Activated T-helper 17 cell treated with anti-CD3 and anti-CD28 coated beads, Interleukin-2, amount 50 U/mL, for 72 hours (primary cell): ENCODE results near the gene KREMEN1. TPM values are rescaled to one million over a fixed set of nuclear protein-coding genes. Genes with fewer than 3 reads are reported as not detected.
A peak's percentile ranks its signal among the peaks of the same experiment; 100 is the strongest.

Source experiments
- ATAC-seq: fragments of 150-1000 bp; cut with Tn5 transposase; replicated peaks from 2 replicates; pipeline ENCODE4 v1.10.0; 2021; ENCODE audit warnings: mild to moderate bottlenecking, moderate library complexity
- H3K27ac Mint-ChIP-seq: one replicate; pipeline ENCODE4 v1.8.0; 2022; ENCODE audit warnings: mixed read lengths
- H3K27me3 Mint-ChIP-seq: one replicate; pipeline ENCODE4 v1.8.0; 2022; ENCODE audit warnings: mixed read lengths
- H3K36me3 Mint-ChIP-seq: one replicate; pipeline ENCODE4 v1.8.0; 2022; ENCODE audit warnings: low read depth, mild to moderate bottlenecking, mixed read lengths
- H3K4me1 Mint-ChIP-seq: one replicate; pipeline ENCODE4 v1.8.0; 2022; ENCODE audit warnings: mixed read lengths
- H3K4me3 Mint-ChIP-seq: one replicate; pipeline ENCODE4 v1.8.0; 2022; ENCODE audit warnings: mild to moderate bottlenecking, mixed read lengths
- H3K9me3 Mint-ChIP-seq: one replicate; pipeline ENCODE4 v1.8.0; 2022; ENCODE audit warnings: mixed read lengths
- total RNA-seq, 2 donors: library from RNA; stranded (reverse); gene quantifications; one replicate each; pipeline ENCODE4 v1.2.3, GENCODE V29; 2022

The KREMEN1 gene
- total RNA-seq, 2 donors from 2014 or later = 0.40 TPM; not detected in 1

- Mint-ChIP-seq H3K4me3 (no peak overlapping the region), H3K4me1 (no peaks in the 10 kb centered on the region), H3K27ac (no peak overlapping the region), H3K27me3 (peaks cover 15% of the 10 kb centered on the region), H3K36me3 (no peaks in the 10 kb centered on the region), H3K9me3 (no peaks in the 10 kb centered on the region)
- no peak for ATAC-seq
Measured at GRCh38 chr22:29195118-29195963, 122.5 kb downstream of the KREMEN1 start.

DNA sequence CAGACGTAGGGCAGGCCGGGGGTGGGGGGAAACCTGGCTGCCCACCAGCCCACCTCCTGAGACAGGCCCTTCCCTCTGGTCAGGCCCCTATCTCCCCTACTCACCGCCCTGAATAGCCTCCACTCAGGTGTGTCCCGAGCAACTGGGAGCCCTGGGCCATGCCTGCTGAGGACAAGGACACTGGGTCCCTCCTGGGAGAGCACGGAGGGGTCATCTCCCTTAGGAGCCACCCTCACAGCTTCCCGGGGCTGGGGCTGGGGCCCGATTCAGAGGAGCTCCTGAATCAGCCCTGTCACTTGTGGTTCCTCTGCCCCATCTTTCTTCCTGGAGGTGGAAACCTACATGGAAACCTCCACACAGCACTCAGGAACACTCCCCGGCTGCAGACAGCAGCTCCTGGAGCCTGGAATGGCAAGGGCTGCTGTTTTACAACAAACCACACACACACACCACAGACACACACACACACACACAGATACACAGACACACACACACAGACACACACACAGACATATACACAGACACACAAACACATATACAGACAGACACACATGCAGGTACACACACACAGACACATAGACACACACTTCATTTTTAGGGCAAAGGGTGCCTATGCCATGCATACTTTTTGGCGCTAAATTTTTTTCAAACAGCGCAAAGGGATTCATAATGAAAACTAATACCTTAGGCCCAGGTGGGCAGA lies 123.3 kb downstream of the KREMEN1 start:
- Mint-ChIP-seq H3K27me3 (peaks cover 15% of the 10 kb centered on the region), H3K36me3 (no peaks in the 10 kb centered on the region), H3K4me3 (no peak overlapping the region), H3K27ac (no peak overlapping the region), H3K9me3 (no peaks in the 10 kb centered on the region), H3K4me1 (no peaks in the 10 kb centered on the region)
- ATAC-seq = no peak

DNA sequence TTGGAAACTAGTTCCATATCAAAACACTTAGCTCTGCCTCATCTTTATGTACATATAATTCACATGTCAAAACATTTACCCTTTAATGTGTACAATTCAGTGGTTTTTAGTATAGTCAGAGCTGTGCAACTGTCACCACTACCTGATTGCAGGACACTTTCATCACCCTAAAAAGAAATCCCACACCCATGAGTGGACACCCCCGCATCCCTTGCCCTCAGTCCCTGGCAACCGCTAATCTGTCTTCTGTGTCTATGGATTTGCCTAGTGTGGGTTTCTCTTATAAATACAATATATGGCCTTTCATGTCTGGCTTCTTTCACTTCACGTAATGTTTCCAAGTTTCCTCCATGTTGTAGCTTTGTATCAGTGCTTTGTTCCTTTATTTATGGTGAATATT lies 124.3 kb downstream of the KREMEN1 start:
- Mint-ChIP-seq H3K4me3 (no peak overlapping the region), H3K9me3 (no peaks in the 10 kb centered on the region), H3K27ac (no peak overlapping the region), H3K36me3 (no peaks in the 10 kb centered on the region), H3K27me3 (peaks cover 15% of the 10 kb centered on the region), H3K4me1 (peaks cover 2% of the 10 kb centered on the region)
- ATAC-seq = no peak

DNA sequence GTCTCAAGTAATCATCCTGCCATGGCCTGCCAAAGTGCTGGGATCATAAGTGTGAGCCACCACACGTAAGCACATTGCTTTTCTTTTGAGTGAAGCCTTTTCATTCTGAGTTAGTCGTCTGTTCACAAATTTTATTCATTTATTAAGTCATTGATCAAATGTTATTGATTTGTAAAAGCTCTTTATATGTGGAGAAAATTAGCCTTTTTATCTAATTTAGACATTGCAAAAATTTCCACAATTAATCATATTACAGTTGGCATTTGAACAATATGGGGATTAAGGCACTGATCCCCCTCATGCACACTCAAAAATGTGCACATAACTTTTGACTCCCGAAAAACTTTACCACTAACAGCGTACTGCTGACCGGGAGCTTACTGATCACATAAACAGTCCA lies 125.4 kb downstream of the KREMEN1 start:
- H3K27ac Mint-ChIP-seq = no peak overlapping the region

GRCh38 chr22:29199702-29200400 lies 127.0 kb downstream of the KREMEN1 start:
- H3K9me3 Mint-ChIP-seq = no peaks in the 10 kb centered on the region
- no peak overlapping the region for H3K4me3 Mint-ChIP-seq
- H3K4me1 Mint-ChIP-seq = peaks cover 10% of the 10 kb centered on the region
- no peak for ATAC-seq
- H3K27me3 Mint-ChIP-seq = peaks cover 25% of the 10 kb centered on the region
- no peak overlapping the region for H3K27ac Mint-ChIP-seq
- H3K36me3 Mint-ChIP-seq = no peaks in the 10 kb centered on the region

More for the DNA sequence above, 125.4 kb downstream of the KREMEN1 start:
- Mint-ChIP-seq H3K9me3 (no peaks in the 10 kb centered on the region), H3K4me3 (no peak overlapping the region), H3K36me3 (no peaks in the 10 kb centered on the region), H3K27me3 (peaks cover 15% of the 10 kb centered on the region), H3K4me1 (peaks cover 10% of the 10 kb centered on the region)
- ATAC-seq = no peak

DNA sequence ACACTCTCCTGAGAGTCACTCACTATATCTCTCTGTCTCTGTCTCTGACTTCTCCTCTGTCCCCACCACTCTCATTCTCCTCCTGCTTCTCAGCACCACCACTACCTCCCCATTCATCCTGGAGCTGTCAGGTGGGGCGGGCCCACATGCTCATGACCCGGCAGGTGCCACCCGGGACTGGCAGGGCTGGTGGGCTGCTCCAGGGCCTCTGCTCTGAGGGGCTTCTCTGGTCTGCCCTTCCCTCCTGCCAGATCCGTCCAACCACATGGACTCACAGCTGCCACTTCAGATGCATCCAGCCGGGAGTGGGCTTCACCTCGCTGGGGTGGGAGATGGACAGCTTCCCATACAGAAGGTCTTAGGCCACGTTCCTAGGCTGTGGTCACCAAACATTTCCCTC lies 128.1 kb downstream of the KREMEN1 start:
- no peak for ATAC-seq
- Mint-ChIP-seq H3K4me3 (no peak overlapping the region), H3K27ac (no peak overlapping the region), H3K9me3 (no peaks in the 10 kb centered on the region), H3K27me3 (peaks cover 27% of the 10 kb centered on the region), H3K4me1 (peaks cover 10% of the 10 kb centered on the region), H3K36me3 (no peaks in the 10 kb centered on the region)

GRCh38 chr22:29201782-29202181 lies 128.9 kb downstream of the KREMEN1 start:
- H3K4me1 Mint-ChIP-seq = peaks cover 10% of the 10 kb centered on the region
- H3K9me3 Mint-ChIP-seq = no peaks in the 10 kb centered on the region
- H3K36me3 Mint-ChIP-seq = no peaks in the 10 kb centered on the region
- H3K4me3 Mint-ChIP-seq = peak overlapping the region; percentile 61
- peaks cover 23% of the 10 kb centered on the region for H3K27me3 Mint-ChIP-seq
- ATAC-seq = no peak
- H3K27ac Mint-ChIP-seq = peak overlapping the region; percentile 56

- H3K4me3 Mint-ChIP-seq = peak overlapping the region; percentile 61
- H3K36me3 Mint-ChIP-seq = no peaks in the 10 kb centered on the region
- H3K27me3 Mint-ChIP-seq = peaks cover 18% of the 10 kb centered on the region
- H3K9me3 Mint-ChIP-seq = no peaks in the 10 kb centered on the region
- peaks cover 10% of the 10 kb centered on the region for H3K4me1 Mint-ChIP-seq
- peak overlapping the region; percentile 56 for H3K27ac Mint-ChIP-seq
- peak; percentile 98 for ATAC-seq
Measured at GRCh38 chr22:29202212-29203192, 129.7 kb downstream of the KREMEN1 start.

DNA sequence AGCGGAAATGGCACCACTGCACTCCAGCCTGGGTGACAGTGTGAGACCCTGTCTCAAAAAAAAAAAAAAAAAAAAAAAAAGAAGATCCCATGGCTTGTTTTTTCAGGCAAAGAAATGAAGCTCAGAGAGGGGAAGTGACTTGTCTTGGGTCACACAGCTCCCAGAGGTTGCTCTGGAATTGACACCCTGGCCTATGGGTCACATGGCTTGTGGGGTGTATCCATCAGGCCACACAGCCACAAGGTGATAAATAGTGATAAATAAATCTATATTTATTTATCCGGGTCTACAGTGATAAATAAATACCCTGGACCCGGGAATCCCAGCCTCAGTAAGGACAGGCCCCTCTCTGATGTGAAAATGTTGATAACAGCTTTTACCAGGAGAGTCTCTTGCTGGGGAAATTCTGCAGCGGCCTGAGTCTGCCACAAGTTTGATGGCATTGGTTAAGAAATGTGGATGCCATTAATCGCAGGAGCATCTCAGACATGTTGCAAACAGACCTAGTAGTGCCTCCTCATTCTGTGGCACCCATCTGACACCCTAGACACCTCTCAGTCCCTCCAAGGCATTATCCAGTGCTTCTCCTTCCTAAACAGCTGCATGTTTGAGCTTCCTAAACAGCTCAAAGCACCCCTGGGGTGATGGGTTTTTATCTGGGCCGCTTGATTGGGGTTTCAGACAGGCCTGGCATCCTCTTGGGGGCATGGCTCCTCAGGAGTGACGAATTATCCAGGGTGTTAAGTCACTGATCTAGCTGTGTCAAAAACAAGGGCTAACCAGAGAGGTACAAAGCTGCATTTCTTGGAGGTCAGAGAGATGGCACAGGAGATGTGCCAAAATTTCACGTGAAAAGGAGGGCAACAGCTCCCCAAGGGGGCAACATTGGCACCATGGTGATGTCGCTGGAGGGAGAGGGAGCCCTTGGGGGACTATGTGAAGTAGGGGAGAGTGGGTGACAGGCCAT lies 130.9 kb downstream of the KREMEN1 start:
- Mint-ChIP-seq H3K4me1 (peaks cover 10% of the 10 kb centered on the region), H3K27ac (no peak overlapping the region), H3K27me3 (peaks cover 18% of the 10 kb centered on the region), H3K4me3 (no peak overlapping the region), H3K9me3 (no peaks in the 10 kb centered on the region), H3K36me3 (no peaks in the 10 kb centered on the region)
- no peak for ATAC-seq

DNA sequence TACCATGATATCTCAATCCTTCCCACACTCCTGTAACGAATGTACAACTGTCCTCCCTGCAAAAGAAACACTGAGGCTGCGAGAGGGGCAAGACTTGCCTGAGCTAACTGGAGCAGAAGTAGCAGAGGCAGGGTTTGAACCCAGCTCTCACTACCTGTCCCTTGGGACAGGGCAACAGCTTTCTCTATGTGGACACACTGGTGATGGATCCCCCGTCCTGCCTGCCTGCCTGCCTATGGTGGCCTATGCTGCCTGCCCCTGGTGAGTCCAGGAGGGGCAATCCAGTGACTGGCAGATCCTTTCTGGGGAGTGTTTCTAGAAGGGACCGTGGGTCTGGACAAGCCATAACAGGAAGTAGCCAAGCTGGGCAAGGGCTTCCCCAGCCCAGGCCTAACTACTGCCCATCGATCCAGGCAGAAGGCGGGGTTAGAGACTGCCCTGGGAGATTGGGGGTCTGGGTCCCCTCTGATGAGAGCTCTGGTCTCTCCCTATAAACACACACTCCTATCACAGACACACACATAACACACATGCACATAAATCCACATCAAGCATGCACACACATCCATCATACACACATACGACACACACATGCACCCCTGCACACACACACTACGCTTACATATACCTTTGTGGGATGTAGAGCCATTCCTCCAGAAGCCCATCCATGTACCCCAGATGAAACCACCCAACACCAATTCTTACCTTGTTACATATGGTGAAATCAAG lies 131.8 kb downstream of the KREMEN1 start:
- H3K9me3 Mint-ChIP-seq = no peaks in the 10 kb centered on the region
- ATAC-seq = no peak
- no peaks in the 10 kb centered on the region for H3K36me3 Mint-ChIP-seq
- H3K4me3 Mint-ChIP-seq = no peak overlapping the region
- peaks cover 18% of the 10 kb centered on the region for H3K27me3 Mint-ChIP-seq
- no peak overlapping the region for H3K27ac Mint-ChIP-seq
- peaks cover 10% of the 10 kb centered on the region for H3K4me1 Mint-ChIP-seq

DNA sequence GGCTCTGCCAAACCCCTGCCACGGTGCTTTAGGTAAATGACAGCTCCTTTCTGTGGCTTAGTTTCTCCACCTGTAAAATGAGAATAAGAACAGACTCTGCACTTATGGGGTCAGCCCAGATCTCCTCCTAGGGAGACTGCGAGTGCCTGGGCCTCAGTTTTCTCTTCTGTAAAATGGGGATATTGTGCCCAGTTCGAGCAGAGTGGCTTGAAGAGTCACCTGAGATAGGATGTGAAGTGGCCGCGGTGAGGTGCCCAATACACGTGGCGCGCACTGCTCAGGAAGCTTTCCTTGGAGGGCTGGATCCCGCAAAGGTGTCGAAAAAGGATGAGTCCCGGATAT lies 132.4 kb downstream of the KREMEN1 start:
- Mint-ChIP-seq H3K4me3 (peak overlapping the region; percentile 25), H3K4me1 (peaks cover 10% of the 10 kb centered on the region), H3K27ac (no peak overlapping the region), H3K36me3 (no peaks in the 10 kb centered on the region), H3K27me3 (peaks cover 15% of the 10 kb centered on the region), H3K9me3 (no peaks in the 10 kb centered on the region)
- no peak for ATAC-seq

GRCh38 chr22:29205594-29206371 lies 132.9 kb downstream of the KREMEN1 start, which contains the start of gene EMID1:
Gene EMID1, plus strand, starts transcription at chr22:29205896. Its CDS starts 143 bp downstream, at chr22:29206039.
- no peak for ATAC-seq
- H3K4me3 Mint-ChIP-seq = peak within 1 kb of the TSS; percentile 29
- peaks cover 15% of the 10 kb centered on the region for H3K27me3 Mint-ChIP-seq
- H3K4me1 Mint-ChIP-seq = peaks cover 10% of the 10 kb centered on the region
- H3K27ac Mint-ChIP-seq = no peak within 1 kb of the TSS
- no peaks in the 10 kb centered on the region for H3K9me3 Mint-ChIP-seq
- H3K36me3 Mint-ChIP-seq = no peaks in the 10 kb centered on the region
